Fibroblast of the aortic adventitia (primary cell): ENCODE results near the gene CAMKK1. TPM values are rescaled to one million over a fixed set of nuclear protein-coding genes. Genes with fewer than 3 reads are reported as not detected.
"Not testable (repeated sequence)": the region's sequence is repeated elsewhere in the genome, so short reads cannot be mapped to it uniquely, and the experiment has no call there.

ENCODE experiments used
- DNase-seq: peaks from one replicate; pipeline ENCODE4 v3.0.0-alpha.2; 2010; ENCODE audit warnings: low read depth
- H3K4me3 ChIP-seq: 2 replicates; pipeline ENCODE4 v1.5.1; 2011; ENCODE audit warnings: low read depth, mild to moderate bottlenecking, control low read depth, low read length, moderate library complexity
- total RNA-seq: library from RNA; depleted of rRNA; stranded (reverse); fragments of >200 nt; gene quantifications from 2 replicates; pipeline ENCODE4 v1.2.3, GENCODE V29; 2012; ENCODE audit warnings: low replicate concordance
- TF ChIP-seq, protein P1 (sequence below): IDR thresholded peaks from 2 replicates; pipeline ENCODE4 v1.5.1; 2011; ENCODE audit warnings: mild to moderate bottlenecking, low read length, control low read depth, inconsistent platforms; ENCODE audit not compliant: insufficient read depth

The CAMKK1 gene
- total RNA-seq, 1 donor: 17.7 TPM

DNA sequence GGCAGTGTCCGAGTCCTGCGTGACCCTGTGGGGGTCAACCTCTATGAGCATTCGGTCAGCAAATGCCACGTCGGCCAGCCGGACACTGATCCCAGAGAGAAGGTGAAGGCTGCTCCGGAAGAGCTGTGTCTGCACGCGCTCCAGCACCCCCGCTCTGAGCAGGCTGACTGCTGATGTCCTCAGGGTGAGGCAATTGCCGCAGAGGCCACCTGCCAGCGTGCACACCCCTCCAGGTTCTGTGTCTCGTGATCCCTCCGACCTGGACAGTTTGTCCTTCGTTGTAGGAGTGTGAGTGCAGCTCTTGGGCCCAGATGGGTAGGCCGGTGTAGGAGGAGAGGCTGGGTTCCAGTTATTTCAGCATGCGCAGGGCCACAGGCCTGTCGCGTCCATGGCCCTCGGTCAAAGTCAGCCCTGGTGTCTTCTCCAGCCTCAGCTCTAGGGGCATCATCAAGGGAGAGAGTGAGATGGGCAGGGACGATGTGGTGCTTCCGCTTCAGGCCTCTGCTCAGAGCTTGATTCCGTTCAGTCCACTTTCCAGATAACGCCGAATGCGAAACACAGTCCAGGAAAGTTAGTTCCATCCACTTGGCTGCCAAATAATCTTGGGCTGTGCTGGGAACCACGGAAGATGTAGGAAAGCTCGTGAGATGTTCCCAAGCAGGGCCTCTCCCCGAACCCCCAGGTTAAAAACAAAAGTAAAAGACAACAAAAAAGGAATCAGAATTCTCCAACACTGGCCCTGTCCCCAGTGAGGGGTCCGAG is 31.7 kb downstream of the CAMKK1 start:
- TF ChIP-seq, protein P1, sequence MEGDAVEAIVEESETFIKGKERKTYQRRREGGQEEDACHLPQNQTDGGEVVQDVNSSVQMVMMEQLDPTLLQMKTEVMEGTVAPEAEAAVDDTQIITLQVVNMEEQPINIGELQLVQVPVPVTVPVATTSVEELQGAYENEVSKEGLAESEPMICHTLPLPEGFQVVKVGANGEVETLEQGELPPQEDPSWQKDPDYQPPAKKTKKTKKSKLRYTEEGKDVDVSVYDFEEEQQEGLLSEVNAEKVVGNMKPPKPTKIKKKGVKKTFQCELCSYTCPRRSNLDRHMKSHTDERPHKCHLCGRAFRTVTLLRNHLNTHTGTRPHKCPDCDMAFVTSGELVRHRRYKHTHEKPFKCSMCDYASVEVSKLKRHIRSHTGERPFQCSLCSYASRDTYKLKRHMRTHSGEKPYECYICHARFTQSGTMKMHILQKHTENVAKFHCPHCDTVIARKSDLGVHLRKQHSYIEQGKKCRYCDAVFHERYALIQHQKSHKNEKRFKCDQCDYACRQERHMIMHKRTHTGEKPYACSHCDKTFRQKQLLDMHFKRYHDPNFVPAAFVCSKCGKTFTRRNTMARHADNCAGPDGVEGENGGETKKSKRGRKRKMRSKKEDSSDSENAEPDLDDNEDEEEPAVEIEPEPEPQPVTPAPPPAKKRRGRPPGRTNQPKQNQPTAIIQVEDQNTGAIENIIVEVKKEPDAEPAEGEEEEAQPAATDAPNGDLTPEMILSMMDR: no peak
- no peak for DNase-seq
- H3K4me3 ChIP-seq: no peak overlapping the region

DNA sequence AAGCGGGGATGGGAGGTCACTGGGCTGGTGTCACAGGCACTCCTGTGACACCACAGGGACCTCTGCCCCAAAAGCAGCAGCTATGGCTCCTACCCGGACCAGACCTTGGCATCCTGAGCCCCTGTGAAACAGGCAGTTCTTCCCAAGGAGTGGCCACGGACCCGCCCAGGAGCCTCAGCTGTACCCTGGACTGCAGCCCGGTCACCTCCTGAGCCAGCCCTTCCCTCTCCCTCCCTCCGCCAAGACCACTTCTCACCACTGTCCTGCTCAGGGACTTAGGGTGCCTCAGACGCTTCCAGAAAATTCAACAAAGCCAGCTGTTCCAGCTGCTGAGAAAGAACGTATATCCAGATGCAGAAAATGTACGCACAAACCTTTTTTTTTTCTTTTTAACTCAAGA is 32.9 kb downstream of the CAMKK1 start:
- TF ChIP-seq, protein P1: no peak
- no peak for DNase-seq

DNA sequence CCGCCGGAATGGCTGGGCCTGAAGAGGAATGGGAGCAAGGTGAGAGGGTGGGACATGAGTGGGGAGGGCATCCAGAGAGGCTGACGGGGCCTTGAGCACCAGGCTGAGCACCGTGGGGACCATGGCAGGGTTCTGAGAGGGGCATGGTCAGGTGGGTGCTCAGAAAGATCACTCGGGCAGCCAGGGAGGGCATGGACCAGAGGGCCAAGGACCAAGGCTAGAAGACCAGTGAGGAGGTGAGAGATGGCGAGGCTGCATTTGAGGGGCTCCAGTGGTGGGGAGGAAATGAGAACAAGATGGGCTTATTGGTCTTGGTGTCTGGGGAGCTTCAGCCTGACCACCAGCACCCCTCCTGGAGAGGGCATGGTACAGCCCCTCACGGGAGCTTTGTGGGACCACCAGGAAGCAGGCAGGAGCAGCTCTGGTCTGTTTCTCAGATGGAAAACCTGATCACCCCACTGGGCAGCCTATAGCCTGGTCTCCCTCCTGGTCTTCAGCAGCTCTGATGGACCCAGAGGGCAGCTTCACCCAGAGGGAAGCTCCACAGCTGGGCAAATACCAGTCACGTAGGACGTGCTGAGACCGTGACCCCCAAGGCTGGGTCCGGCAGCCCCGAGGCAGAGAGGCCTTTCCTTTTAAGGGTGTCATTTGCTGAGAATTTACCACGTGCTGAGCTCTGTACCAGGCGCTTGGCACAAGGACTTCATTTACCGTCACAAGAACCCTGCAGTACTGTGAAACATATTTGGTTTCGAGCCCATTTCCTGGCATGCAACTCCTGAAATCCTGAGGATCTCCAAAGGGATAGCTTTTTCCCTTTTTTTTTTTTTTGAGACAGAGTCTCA is 35.4 kb downstream of the CAMKK1 start:
- H3K4me3 ChIP-seq: no peak overlapping the region
- no peak for DNase-seq
- TF ChIP-seq, protein P1: no peak

More for the DNA sequence above, 32.9 kb downstream of the CAMKK1 start:
- no peak overlapping the region for H3K4me3 ChIP-seq

DNA sequence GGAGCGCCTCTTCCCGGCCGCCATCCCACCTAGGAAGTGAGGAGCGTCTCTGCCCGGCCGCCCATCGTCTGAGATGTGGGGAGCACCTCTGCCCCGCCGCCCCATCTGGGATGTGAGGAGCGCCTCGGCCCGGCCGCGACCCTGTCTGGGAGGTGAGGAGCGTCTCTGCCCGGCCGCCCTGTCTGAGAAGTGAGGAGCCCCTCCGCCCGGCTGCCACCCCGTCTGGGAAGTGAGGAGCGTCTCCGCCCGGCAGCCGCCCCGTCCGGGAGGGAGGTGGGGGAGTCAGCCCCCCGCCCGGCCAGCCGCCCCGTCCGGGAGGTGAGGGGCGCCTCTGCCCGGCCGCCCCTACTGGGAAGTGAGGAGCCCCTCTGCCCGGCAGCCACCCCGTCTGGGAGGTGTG is 38.6 kb downstream of the CAMKK1 start:
- not testable (repeated sequence) for H3K4me3 ChIP-seq, DNase-seq

DNA sequence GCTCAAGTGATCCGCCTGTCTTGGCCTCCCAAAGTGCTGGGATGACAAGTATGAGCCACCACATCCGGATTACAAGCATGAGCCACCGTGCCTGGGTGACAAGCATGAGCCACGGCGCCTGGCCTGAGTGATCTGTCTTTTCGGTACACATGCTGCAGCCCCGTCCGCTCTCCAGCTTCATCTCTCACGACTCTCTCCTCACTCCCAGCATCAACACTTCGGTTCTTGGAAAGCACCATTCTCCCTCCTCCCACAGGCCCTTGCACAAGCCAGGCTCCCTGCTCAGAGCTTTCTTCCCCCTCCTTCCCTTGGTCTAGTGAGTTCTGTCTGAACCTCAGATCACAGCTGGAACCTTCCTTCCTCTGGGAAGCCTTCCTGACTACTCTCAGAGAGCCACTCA is 40.3 kb downstream of the CAMKK1 start:
- TF ChIP-seq, protein P1: no peak
- H3K4me3 ChIP-seq: no peak overlapping the region
- no peak for DNase-seq

DNA sequence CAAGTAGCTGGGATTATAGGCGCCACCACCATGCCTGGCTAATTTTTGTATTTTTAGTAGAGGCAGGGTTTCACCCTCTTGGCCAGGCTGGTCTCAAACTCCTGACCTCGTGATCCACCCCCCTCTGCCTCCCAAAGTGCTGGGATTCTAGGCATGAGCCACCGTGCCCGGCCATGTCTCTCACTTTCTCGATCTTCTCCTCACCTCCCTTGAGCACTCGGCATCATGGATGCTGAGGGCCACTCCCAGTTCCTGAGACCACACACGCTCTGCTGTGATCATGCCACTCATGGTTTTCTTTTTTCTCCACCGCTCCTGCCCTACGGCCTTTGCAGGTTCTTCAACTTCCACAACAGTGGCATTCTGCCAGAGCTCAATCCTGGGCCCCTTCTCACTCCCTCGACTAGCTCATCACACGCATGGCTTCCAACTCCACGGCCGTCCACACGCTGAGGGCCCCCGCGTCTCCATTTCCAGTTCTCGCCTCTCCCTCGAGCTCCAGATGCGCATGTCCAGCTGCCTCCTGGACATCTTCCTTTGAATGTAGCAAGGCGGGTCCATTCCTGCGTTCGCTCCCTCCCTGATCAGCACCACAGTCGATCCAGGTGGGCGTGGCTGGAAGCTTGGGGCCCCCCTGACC is 41.3 kb downstream of the CAMKK1 start:
- H3K4me3 ChIP-seq: no peak overlapping the region
- DNase-seq: no peak
- TF ChIP-seq, protein P1: no peak
